GM23338 (cell line): Measurements from ENCODE around the gene TMEM151B. TPM values are rescaled to one million over a fixed set of nuclear protein-coding genes. Genes with fewer than 3 reads are reported as not detected.
A peak's percentile ranks its signal among the peaks of the same experiment; 100 is the strongest.
"Not testable (repeated sequence)": the region's sequence is repeated elsewhere in the genome, so short reads cannot be mapped to it uniquely, and the experiment has no call there.

Experiments
- ATAC-seq: fragments of 200-7000 bp; cut with Tn5 transposase; 3 replicates; pipeline ENCODE4 v1.9.1; 2020
- DNase-seq: peaks from one replicate; pipeline ENCODE4 v3.0.0-alpha.2; 2015; ENCODE audit warnings: low spot score
- H2AFZ ChIP-seq: fragments of 200-600 bp; sonication (generic); 2 replicates; pipeline ENCODE4 v1.8.0; 2016; ENCODE audit warnings: antibody characterized with exemption, mild to moderate bottlenecking, moderate library complexity
- H3F3A ChIP-seq: fragments of 200-600 bp; sonication (generic); replicated peaks from 2 replicates; pipeline ENCODE4 v1.8.0; 2017; ENCODE audit warnings: antibody characterized with exemption, mixed run types, low read depth
- H3K27ac ChIP-seq: fragments of 200-600 bp; sonication (generic); 2 replicates; pipeline ENCODE4 v1.6.1; 2016; ENCODE audit warnings: low read depth
- H3K27me3 ChIP-seq: fragments of 200-600 bp; sonication (generic); 2 replicates; pipeline ENCODE4 v1.8.0; 2016; ENCODE audit warnings: mild to moderate bottlenecking, mixed run types, moderate library complexity; ENCODE audit not compliant: insufficient read depth
- H3K36me3 ChIP-seq: fragments of 200-600 bp; sonication (generic); 2 replicates; pipeline ENCODE4 v1.8.0; 2016; ENCODE audit warnings: mild to moderate bottlenecking; ENCODE audit not compliant: insufficient read depth
- H3K4me1 ChIP-seq: fragments of 200-600 bp; sonication (generic); 2 replicates; pipeline ENCODE4 v1.8.0; 2016; ENCODE audit warnings: mild to moderate bottlenecking, moderate library complexity; ENCODE audit not compliant: insufficient read depth
- H3K4me2 ChIP-seq: fragments of 200-600 bp; sonication (generic); 2 replicates; pipeline ENCODE4 v1.7.1; 2017; ENCODE audit warnings: mixed run types
- H3K4me3 ChIP-seq: fragments of 200-600 bp; sonication (generic); 2 replicates; pipeline ENCODE4 v1.6.1; 2016; ENCODE audit warnings: mixed run types
- H3K79me2 ChIP-seq: fragments of 200-600 bp; sonication (generic); replicated peaks from 2 replicates; pipeline ENCODE4 v1.8.0; 2017; ENCODE audit warnings: mild to moderate bottlenecking; ENCODE audit not compliant: insufficient read depth
- H3K9me2 ChIP-seq: fragments of 200-600 bp; sonication (generic); 2 replicates; pipeline ENCODE4 v1.8.0; 2017; ENCODE audit not compliant: insufficient read depth
- H4K20me1 ChIP-seq: fragments of 200-600 bp; sonication (generic); replicated peaks from 2 replicates; pipeline ENCODE4 v1.8.0; 2017; ENCODE audit warnings: mild to moderate bottlenecking; ENCODE audit not compliant: insufficient read depth
- H3K27ac Mint-ChIP-seq: 2 replicates; pipeline ENCODE4 v1.8.0; 2020; ENCODE audit warnings: inconsistent platforms, mild to moderate bottlenecking, moderate library complexity, mixed read lengths
- H3K27me3 Mint-ChIP-seq: 3 replicates; pipeline ENCODE4 v1.8.0; 2022; ENCODE audit warnings: low read depth, mild to moderate bottlenecking, moderate library complexity, mixed read lengths, inconsistent platforms; ENCODE audit not compliant: insufficient read depth, poor library complexity
- H3K36me3 Mint-ChIP-seq: 3 replicates; pipeline ENCODE4 v1.8.0; 2021; ENCODE audit warnings: low read depth, mild to moderate bottlenecking, inconsistent platforms, moderate library complexity, mixed read lengths
- H3K4me1 Mint-ChIP-seq: 3 replicates; pipeline ENCODE4 v1.8.0; 2020; ENCODE audit warnings: mild to moderate bottlenecking, inconsistent platforms, mixed read lengths
- H3K4me3 Mint-ChIP-seq: 3 replicates; pipeline ENCODE4 v1.8.0; 2021; ENCODE audit warnings: moderate library complexity, mild to moderate bottlenecking, inconsistent platforms, mixed read lengths
- H3K9me3 Mint-ChIP-seq: 3 replicates; pipeline ENCODE4 v1.8.0; 2020; ENCODE audit warnings: moderate library complexity, mild to moderate bottlenecking, inconsistent platforms, mixed read lengths
- CREB1 ChIP-seq: fragments of 250-450 bp; sonication (Bioruptor Pico); IDR thresholded peaks from 2 replicates; pipeline ENCODE4 v1.5.0; 2020; ENCODE audit warnings: low read depth, mild to moderate bottlenecking, moderate library complexity
- EZH2 ChIP-seq: fragments of 200-600 bp; sonication (generic); IDR thresholded peaks from one replicate; pipeline ENCODE4 v1.8.0; 2017; ENCODE audit warnings: antibody characterized with exemption, mild to moderate bottlenecking, low read depth; ENCODE audit not compliant: unreplicated experiment
- JUNB ChIP-seq: IDR thresholded peaks from one replicate; pipeline ENCODE4 v1.6.1; 2016; ENCODE audit warnings: antibody characterized with exemption; ENCODE audit not compliant: unreplicated experiment
- NANOG ChIP-seq: IDR thresholded peaks from 2 replicates; pipeline ENCODE4 v1.6.1; 2016; ENCODE audit warnings: antibody characterized with exemption, borderline replicate concordance
- polyA plus RNA-seq: library from polyadenylated mRNA; unstranded; fragments of >200 nt; fragmentation: Nextera tagmentation; extraction: Ambion mirVana; gene quantifications from 2 replicates; pipeline ENCODE4 v1.2.1, GENCODE V29; 2016
- total RNA-seq: library from RNA; depleted of rRNA; stranded (reverse); fragments of >200 nt; shearing (Covaris generic); gene quantifications from 2 replicates; pipeline ENCODE4 v1.2.3, GENCODE V29; 2014
- TF ChIP-seq, protein P1 (sequence below): IDR thresholded peaks from one replicate; pipeline ENCODE4 v1.6.1; 2018; ENCODE audit warnings: antibody characterized with exemption; ENCODE audit not compliant: unreplicated experiment
- TF ChIP-seq, protein P2 (sequence below), 2 experiments: fragments of 200-600 bp in 1 of 2; sonication (generic) in 1 of 2; conservative IDR thresholded peaks; 2 replicates each; pipeline versions ENCODE4 v1.5.1 to v1.6.1; 2016 to 2017; ENCODE audit warnings: antibody characterized with exemption in 2 of 2, low read depth in 2 of 2, mild to moderate bottlenecking in 2 of 2, moderate library complexity in 1 of 2

TMEM151B gene
- total and polyA plus RNA-seq, 2 experiments from 2014 or later, result 0.91 to 14.6 TPM

DNA sequence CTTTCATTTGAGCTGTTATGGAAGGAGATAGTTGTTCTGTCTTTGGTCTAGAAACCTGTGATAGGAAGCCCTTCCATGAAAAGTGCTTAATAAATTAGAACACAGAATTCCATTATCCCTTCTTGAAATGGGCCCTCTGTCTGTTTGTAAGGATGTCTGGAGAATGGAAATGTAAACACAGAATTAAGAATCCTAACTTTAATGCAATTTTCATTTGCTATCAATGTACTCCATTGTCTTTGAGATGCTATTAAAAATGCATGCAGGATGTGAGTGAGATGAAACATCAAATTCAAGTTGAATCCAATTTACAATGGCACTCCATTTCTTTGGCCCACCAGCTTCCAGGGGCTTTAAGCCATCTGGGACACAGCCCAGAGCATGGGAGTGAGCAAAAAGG, 56.8 kb downstream of the TMEM151B start (continued):
- TF ChIP-seq, protein P1, sequence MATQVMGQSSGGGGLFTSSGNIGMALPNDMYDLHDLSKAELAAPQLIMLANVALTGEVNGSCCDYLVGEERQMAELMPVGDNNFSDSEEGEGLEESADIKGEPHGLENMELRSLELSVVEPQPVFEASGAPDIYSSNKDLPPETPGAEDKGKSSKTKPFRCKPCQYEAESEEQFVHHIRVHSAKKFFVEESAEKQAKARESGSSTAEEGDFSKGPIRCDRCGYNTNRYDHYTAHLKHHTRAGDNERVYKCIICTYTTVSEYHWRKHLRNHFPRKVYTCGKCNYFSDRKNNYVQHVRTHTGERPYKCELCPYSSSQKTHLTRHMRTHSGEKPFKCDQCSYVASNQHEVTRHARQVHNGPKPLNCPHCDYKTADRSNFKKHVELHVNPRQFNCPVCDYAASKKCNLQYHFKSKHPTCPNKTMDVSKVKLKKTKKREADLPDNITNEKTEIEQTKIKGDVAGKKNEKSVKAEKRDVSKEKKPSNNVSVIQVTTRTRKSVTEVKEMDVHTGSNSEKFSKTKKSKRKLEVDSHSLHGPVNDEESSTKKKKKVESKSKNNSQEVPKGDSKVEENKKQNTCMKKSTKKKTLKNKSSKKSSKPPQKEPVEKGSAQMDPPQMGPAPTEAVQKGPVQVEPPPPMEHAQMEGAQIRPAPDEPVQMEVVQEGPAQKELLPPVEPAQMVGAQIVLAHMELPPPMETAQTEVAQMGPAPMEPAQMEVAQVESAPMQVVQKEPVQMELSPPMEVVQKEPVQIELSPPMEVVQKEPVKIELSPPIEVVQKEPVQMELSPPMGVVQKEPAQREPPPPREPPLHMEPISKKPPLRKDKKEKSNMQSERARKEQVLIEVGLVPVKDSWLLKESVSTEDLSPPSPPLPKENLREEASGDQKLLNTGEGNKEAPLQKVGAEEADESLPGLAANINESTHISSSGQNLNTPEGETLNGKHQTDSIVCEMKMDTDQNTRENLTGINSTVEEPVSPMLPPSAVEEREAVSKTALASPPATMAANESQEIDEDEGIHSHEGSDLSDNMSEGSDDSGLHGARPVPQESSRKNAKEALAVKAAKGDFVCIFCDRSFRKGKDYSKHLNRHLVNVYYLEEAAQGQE, result no peak
- TF ChIP-seq, protein P2, sequence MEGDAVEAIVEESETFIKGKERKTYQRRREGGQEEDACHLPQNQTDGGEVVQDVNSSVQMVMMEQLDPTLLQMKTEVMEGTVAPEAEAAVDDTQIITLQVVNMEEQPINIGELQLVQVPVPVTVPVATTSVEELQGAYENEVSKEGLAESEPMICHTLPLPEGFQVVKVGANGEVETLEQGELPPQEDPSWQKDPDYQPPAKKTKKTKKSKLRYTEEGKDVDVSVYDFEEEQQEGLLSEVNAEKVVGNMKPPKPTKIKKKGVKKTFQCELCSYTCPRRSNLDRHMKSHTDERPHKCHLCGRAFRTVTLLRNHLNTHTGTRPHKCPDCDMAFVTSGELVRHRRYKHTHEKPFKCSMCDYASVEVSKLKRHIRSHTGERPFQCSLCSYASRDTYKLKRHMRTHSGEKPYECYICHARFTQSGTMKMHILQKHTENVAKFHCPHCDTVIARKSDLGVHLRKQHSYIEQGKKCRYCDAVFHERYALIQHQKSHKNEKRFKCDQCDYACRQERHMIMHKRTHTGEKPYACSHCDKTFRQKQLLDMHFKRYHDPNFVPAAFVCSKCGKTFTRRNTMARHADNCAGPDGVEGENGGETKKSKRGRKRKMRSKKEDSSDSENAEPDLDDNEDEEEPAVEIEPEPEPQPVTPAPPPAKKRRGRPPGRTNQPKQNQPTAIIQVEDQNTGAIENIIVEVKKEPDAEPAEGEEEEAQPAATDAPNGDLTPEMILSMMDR (conservative IDR thresholded peaks at IDR 0.05; ENCODE audit: low read depth in 2 of 2), result no peak
- no peak for TF ChIP-seq JUNB
- TF ChIP-seq EZH2, result no peak

DNA sequence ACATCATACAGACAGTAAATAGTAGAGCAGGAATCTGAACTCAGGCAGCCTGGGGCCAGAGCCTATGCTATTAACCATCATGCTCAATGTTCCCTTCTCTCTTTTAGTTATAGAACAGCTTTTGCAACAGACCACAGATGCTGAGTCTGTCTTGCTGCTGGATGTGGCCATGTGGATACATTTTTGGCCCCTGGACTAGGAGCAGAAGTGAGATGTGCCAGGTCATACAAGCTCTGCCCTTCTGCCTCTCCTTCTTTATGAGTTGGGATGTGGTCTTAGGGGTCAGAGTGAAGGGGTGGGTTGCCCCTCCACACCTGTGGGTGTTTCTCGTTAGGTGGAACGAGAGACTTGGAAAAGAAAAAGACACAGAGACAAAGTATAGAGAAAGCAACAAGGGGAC, 57.5 kb downstream of the TMEM151B start:
- H3K4me3 Mint-ChIP-seq, result peak overlapping the region; percentile 53
- ATAC-seq, result no peak

DNA sequence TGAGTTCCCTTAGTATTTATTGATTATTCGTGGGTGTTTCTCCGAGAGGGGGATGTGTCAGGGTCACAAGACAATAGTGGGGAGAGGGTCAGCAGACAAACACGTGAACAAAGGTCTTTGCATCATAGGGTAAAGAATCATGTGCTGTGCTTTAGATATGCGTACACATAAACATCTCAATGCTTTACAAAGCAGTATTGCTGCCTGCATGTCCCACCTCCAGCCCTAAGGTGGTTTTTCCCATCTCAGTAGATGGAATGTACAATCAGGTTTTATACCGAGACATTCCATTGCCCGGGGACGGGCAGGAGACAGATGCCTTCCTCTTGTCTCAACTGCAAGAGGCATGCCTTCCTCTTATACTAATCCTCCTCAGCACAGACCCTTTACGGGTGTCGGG, 58.0 kb downstream of the TMEM151B start:
- DNase-seq, result peak; percentile 36
- H3K4me2 ChIP-seq, result peak overlapping the region; percentile 39
- not testable (repeated sequence) for H4K20me1 ChIP-seq, H3K27me3 Mint-ChIP-seq, H3K9me2 ChIP-seq, ATAC-seq, H3K9me3 Mint-ChIP-seq, H2AFZ ChIP-seq, H3K27me3 ChIP-seq, H3K27ac ChIP-seq, H3K79me2 ChIP-seq, H3K36me3 Mint-ChIP-seq, H3F3A ChIP-seq, H3K27ac Mint-ChIP-seq, H3K36me3 ChIP-seq
- Mint-ChIP-seq H3K4me1 (peaks cover 18% of the 10 kb centered on the region), H3K4me3 (peak overlapping the region; percentile 53)
- H3K4me1 ChIP-seq, result peaks cover 24% of the 10 kb centered on the region
- H3K4me3 ChIP-seq, result 0 out of 2 replicates have a peak overlapping the region, but pooled peaks have one; percentile 12

More for the DNA sequence above, 57.5 kb downstream of the TMEM151B start:
- no peak for TF ChIP-seq JUNB
- TF ChIP-seq, protein P2 (conservative IDR thresholded peaks at IDR 0.05; ENCODE audit: low read depth in 2 of 2), result no peak
- TF ChIP-seq CREB1 (CRISPR knock-in tag), result no peak
- no peak for TF ChIP-seq NANOG
- TF ChIP-seq, protein P1, result no peak
- Histone ChIP-seq H3K4me3 (0 out of 2 replicates have a peak overlapping the region, but pooled peaks have one; percentile 12), H3K79me2 (no peaks in the 10 kb centered on the region), H3K4me2 (peak overlapping the region; percentile 39), H3K36me3 (no peaks in the 10 kb centered on the region), H3K9me2 (0 out of 2 replicates have a peak, but pooled peaks cover 5% of the 10 kb centered on the region), H3F3A (no peaks in the 10 kb centered on the region), H2AFZ (peak overlapping the region; percentile 49), H3K27ac (no peak overlapping the region), H4K20me1 (no peaks in the 10 kb centered on the region), H3K4me1 (peaks cover 24% of the 10 kb centered on the region), H3K27me3 (no peaks in the 10 kb centered on the region)
- no peaks in the 10 kb centered on the region for H3K9me3 Mint-ChIP-seq
- peaks cover 18% of the 10 kb centered on the region for H3K4me1 Mint-ChIP-seq
- no peaks in the 10 kb centered on the region for H3K36me3 Mint-ChIP-seq
- DNase-seq, result no peak
- H3K27me3 Mint-ChIP-seq, result peaks cover 4% of the 10 kb centered on the region
- H3K27ac Mint-ChIP-seq, result peak overlapping the region; percentile 88; the same call in 1 of the 2 replicates
